Measurements from ENCODE around the gene KSR2.
"Not testable (repeated sequence)": the region's sequence is repeated elsewhere in the genome, so short reads cannot be mapped to it uniquely, and the experiment has no call there.

Gene KSR2

GRCh38 chr12:117865505-117865904, 103.3 kb downstream of the KSR2 start:
- no peak for DNase-seq
- intact Hi-C loops (cut with DNase I) = no loop called here

GRCh38 chr12:117863002-117863709, 105.6 kb downstream of the KSR2 start:
- intact Hi-C loops (cut with DNase I) = no loop called here
- no peak for DNase-seq

GRCh38 chr12:117861691-117862090, 107.1 kb downstream of the KSR2 start:
- intact Hi-C loops (cut with DNase I) = no loop called here
- DNase-seq = no peak

GRCh38 chr12:117860787-117861290, 108.0 kb downstream of the KSR2 start:
- intact Hi-C loops (cut with DNase I); DNase-seq: not testable (repeated sequence)

- intact Hi-C loops (cut with DNase I) = no loop called here
- no peak for DNase-seq
Measured at GRCh38 chr12:117860111-117860510, 108.7 kb downstream of the KSR2 start.

GRCh38 chr12:117857632-117858612, 110.9 kb downstream of the KSR2 start:
- DNase-seq = peak in 1 of 10 donors; percentile 29
- intact Hi-C loops (cut with DNase I) = no loop called here

GRCh38 chr12:117857139-117857538, 111.7 kb downstream of the KSR2 start:
- intact Hi-C loops (cut with DNase I); DNase-seq: not testable (repeated sequence)

GRCh38 chr12:117855165-117855564, 113.6 kb downstream of the KSR2 start:
- DNase-seq = no peak
- intact Hi-C loops (cut with DNase I) = no loop called here

GRCh38 chr12:117854339-117855012, 114.3 kb downstream of the KSR2 start:
- intact Hi-C loops (cut with DNase I) = no loop called here
- DNase-seq = peak in 7 of 10 donors; percentile 37 to 87 (median 51)

- intact Hi-C loops (cut with DNase I) = no loop called here
- DNase-seq = no peak
Measured at GRCh38 chr12:117853600-117853999, 115.2 kb downstream of the KSR2 start.

GRCh38 chr12:117850048-117850447, 118.7 kb downstream of the KSR2 start:
- DNase-seq = no peak
- intact Hi-C loops (cut with DNase I) = no loop called here

GRCh38 chr12:117847371-117847770, 121.4 kb downstream of the KSR2 start:
- intact Hi-C loops (cut with DNase I) = no loop called here
- no peak for DNase-seq

GRCh38 chr12:117845271-117845904, 123.4 kb downstream of the KSR2 start:
- DNase-seq = no peak
- intact Hi-C loops (cut with DNase I) = no loop called here

GRCh38 chr12:117844114-117844830, 124.5 kb downstream of the KSR2 start:
- DNase-seq = no peak
- intact Hi-C loops (cut with DNase I) = no loop called here

GRCh38 chr12:117842630-117843029, 126.2 kb downstream of the KSR2 start:
- intact Hi-C loops (cut with DNase I) = no loop called here
- no peak for DNase-seq

- no peak for DNase-seq
- intact Hi-C loops (cut with DNase I) = no loop called here
Measured at GRCh38 chr12:117842220-117842619, 126.6 kb downstream of the KSR2 start.

- no peak for DNase-seq
- intact Hi-C loops (cut with DNase I) = loop anchor here (1.0 to 2.0 kb wide), 3 partner anchors 470 to 625 kb away; no protein-coding TSS in a partner anchor
Measured at GRCh38 chr12:117837737-117838050, 131.1 kb downstream of the KSR2 start.

- intact Hi-C loops (cut with DNase I) = loop anchor here (1.0 to 2.0 kb wide), 3 partner anchors 470 to 624 kb away; no protein-coding TSS in a partner anchor
- DNase-seq = peak; percentile 77 to 97 (median 90)
Measured at GRCh38 chr12:117836999-117837736, 131.6 kb downstream of the KSR2 start.

- DNase-seq = no peak
- intact Hi-C loops (cut with DNase I) = loop anchor here (2.0 kb wide), 1 partner anchor 624 kb away; no protein-coding TSS in a partner anchor
Measured at GRCh38 chr12:117836476-117836875, 132.3 kb downstream of the KSR2 start.

Measured in posterior cingulate gyrus (tissue), 11 donors.